Measurements from ENCODE around the gene ITPRID1. TPM values are rescaled to one million over a fixed set of nuclear protein-coding genes. Genes with fewer than 3 reads are reported as not detected.

Gene ITPRID1
- total RNA-seq, 1 experiment from 2014 or later, result not detected

DNA sequence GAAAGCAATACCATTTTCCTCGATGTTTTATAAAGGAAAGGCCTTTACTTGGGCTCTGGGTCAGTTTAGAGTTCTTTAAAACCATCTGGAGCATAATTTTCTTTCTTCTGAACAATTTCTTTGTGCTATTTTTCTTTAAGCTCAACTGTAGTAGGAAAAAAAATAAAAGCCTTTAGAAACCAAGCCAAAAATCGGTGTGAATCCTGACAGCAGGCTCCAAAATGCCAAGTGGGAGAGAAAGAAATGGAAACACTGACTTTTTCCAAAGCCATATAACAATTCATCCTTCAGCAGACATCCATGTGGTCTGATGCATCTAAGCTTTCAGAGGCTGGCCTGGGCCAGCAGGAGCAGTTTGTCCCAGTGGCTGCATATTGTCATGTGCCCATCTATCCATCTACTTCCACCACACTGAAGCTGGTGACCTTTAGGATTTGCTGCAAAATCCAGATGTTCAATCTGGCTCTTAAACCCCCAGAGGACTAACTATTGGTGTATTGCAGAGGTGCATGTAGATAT, 23.0 kb upstream of the ITPRID1 start:
- Histone ChIP-seq H3K4me1 (ENCODE audit: control insufficient read depth, insufficient read depth, low read length) (no peaks in the 10 kb centered on the region), H3K9me3 (ENCODE audit: control insufficient read depth, insufficient read depth, low read depth, low read length) (no peaks in the 10 kb centered on the region), H3K36me3 (ENCODE audit: control insufficient read depth, insufficient read depth, low read length) (no peaks in the 10 kb centered on the region), H3K27me3 (ENCODE audit: control insufficient read depth, insufficient read depth, low read length) (no peaks in the 10 kb centered on the region), H3K27ac (ENCODE audit: low read length) (no peak overlapping the region), H3K4me3 (ENCODE audit: low read depth in 2 of 2, low read length in 2 of 2) (no peak overlapping the region)
- ChIA-PET CTCF (no interaction called here), POLR2A (no interaction called here)
- no peak for DNase-seq (ENCODE audit: low read depth, low spot score)
- in situ Hi-C loops (cut with HindIII; ENCODE audit: low pct_unique_long_range_greater_than_20kb, low sequenced_read_pairs) (no loop called here), intact Hi-C loops (cut with micrococcal nuclease; ENCODE audit: unreplicated experiment) (no loop called here)
- no TSS peak for BruUV-seq (replicated peaks)
- TF ChIP-seq, protein P1, sequence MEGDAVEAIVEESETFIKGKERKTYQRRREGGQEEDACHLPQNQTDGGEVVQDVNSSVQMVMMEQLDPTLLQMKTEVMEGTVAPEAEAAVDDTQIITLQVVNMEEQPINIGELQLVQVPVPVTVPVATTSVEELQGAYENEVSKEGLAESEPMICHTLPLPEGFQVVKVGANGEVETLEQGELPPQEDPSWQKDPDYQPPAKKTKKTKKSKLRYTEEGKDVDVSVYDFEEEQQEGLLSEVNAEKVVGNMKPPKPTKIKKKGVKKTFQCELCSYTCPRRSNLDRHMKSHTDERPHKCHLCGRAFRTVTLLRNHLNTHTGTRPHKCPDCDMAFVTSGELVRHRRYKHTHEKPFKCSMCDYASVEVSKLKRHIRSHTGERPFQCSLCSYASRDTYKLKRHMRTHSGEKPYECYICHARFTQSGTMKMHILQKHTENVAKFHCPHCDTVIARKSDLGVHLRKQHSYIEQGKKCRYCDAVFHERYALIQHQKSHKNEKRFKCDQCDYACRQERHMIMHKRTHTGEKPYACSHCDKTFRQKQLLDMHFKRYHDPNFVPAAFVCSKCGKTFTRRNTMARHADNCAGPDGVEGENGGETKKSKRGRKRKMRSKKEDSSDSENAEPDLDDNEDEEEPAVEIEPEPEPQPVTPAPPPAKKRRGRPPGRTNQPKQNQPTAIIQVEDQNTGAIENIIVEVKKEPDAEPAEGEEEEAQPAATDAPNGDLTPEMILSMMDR (IDR thresholded peaks at IDR 0.05), result no peak
- TF ChIP-seq TCF7L2 (IDR thresholded peaks at IDR 0.05; ENCODE audit: low read depth, low read length) (no peak), SIN3A (IDR thresholded peaks at IDR 0.05; ENCODE audit: borderline replicate concordance, insufficient read depth, low read depth, low read length) (no peak), REST (IDR thresholded peaks at IDR 0.05; ENCODE audit: insufficient read depth in 1 of 2, low read depth in 2 of 2, low read length in 1 of 2) (no peak), POLR2AphosphoS5 (IDR thresholded peaks at IDR 0.05; ENCODE audit: low read depth, low read length) (no peak)
- ATAC-seq, result no peak

- ATAC-seq (no peak), DNase-seq (ENCODE audit: low read depth, low spot score) (no peak)
- intact Hi-C loops (cut with micrococcal nuclease; ENCODE audit: unreplicated experiment), result no loop called here
- H3K4me1 ChIP-seq (ENCODE audit: control insufficient read depth, insufficient read depth, low read length), result no peaks in the 10 kb centered on the region
- no peaks in the 10 kb centered on the region for H3K9me3 ChIP-seq (ENCODE audit: control insufficient read depth, insufficient read depth, low read depth, low read length)
- CTCF ChIA-PET, result no interaction called here
- POLR2A ChIA-PET, result no interaction called here
- H3K4me3 ChIP-seq (ENCODE audit: low read depth in 2 of 2, low read length in 2 of 2), result no peak overlapping the region
- no peaks in the 10 kb centered on the region for H3K36me3 ChIP-seq (ENCODE audit: control insufficient read depth, insufficient read depth, low read length)
- BruUV-seq (replicated peaks), result no TSS peak
- no peak for TF ChIP-seq SIN3A (IDR thresholded peaks at IDR 0.05; ENCODE audit: borderline replicate concordance, insufficient read depth, low read depth, low read length)
- no peak for TF ChIP-seq REST (IDR thresholded peaks at IDR 0.05; ENCODE audit: insufficient read depth in 1 of 2, low read depth in 2 of 2, low read length in 1 of 2)
- TF ChIP-seq, protein P1 (IDR thresholded peaks at IDR 0.05), result no peak
- TF ChIP-seq TCF7L2 (IDR thresholded peaks at IDR 0.05; ENCODE audit: low read depth, low read length), result no peak
- TF ChIP-seq POLR2AphosphoS5 (IDR thresholded peaks at IDR 0.05; ENCODE audit: low read depth, low read length), result no peak
- H3K27me3 ChIP-seq (ENCODE audit: control insufficient read depth, insufficient read depth, low read length), result no peaks in the 10 kb centered on the region
- H3K27ac ChIP-seq (ENCODE audit: low read length), result no peak overlapping the region
- in situ Hi-C loops (cut with HindIII; ENCODE audit: low pct_unique_long_range_greater_than_20kb, low sequenced_read_pairs), result no loop called here
Measured at GRCh38 chr7:31492086-31492485, 21.8 kb upstream of the ITPRID1 start.
